ENCODE results near the gene TPMT.
A peak's percentile ranks its signal among the peaks of the same experiment; 100 is the strongest.
"Not testable (repeated sequence)": the region's sequence is repeated elsewhere in the genome, so short reads cannot be mapped to it uniquely, and the experiment has no call there.

Gene TPMT

GRCh38 chr6:18155150-18155863 is 430 bp upstream of the TPMT start, which contains the start of gene KDM1B:
KDM1B (plus strand) TSS chr6:18155422; CDS start chr6:18159896, 4,474 bp downstream.
- peak within 1 kb of the TSS; percentile 95 for H3K9ac ChIP-seq (ENCODE audit: low read length)
- DNase-seq (ENCODE audit: low read depth) = peak; percentile 99
- H3K9me3 ChIP-seq (ENCODE audit: control insufficient read depth, low read length) = no peaks in the 10 kb centered on the region

DNA sequence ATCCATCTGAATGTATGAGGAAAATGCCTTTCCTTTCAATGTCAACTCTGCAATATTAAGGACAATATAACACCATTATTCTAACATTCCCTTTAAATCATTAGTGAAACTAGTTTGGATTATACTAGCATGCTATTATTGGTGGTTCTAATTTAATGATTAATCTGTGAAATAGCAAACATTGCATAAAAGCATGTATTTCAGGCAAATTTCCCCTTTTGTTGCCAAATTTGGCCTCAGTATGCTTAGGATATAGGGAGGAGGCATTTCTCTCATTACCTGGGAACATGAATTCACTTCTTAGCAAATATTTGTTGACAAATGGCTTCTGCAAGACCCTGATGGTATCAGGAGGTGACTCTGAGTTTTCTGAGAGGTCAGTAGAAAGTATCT is 1.6 kb downstream of the TPMT start:
- no peaks in the 10 kb centered on the region for H3K9me3 ChIP-seq (ENCODE audit: control insufficient read depth, low read length)
- peaks cover 27% of the 10 kb centered on the region for H3K4me1 ChIP-seq (ENCODE audit: control insufficient read depth, insufficient read depth, low read length)
- no peaks in the 10 kb centered on the region for H3K36me3 ChIP-seq (ENCODE audit: control insufficient read depth, insufficient read depth, low read length, severe bottlenecking)
- no peaks in the 10 kb centered on the region for H3K27me3 ChIP-seq (replicated peaks; ENCODE audit: control insufficient read depth, insufficient read depth, low read length)
- peak overlapping the region; percentile 99 for H3K4me3 ChIP-seq (ENCODE audit: low read length)
- no peak overlapping the region for H3K9ac ChIP-seq (ENCODE audit: low read length)
- no peak for DNase-seq (ENCODE audit: low read depth)

More at GRCh38 chr6:18155150-18155863, 430 bp upstream of the TPMT start, which contains the start of gene KDM1B:
- Histone ChIP-seq H3K4me3 (ENCODE audit: low read length) (peak within 1 kb of the TSS; percentile 99), H3K27me3 (replicated peaks; ENCODE audit: control insufficient read depth, insufficient read depth, low read length) (no peaks in the 10 kb centered on the region), H3K4me1 (ENCODE audit: control insufficient read depth, insufficient read depth, low read length) (peaks cover 22% of the 10 kb centered on the region), H3K36me3 (ENCODE audit: control insufficient read depth, insufficient read depth, low read length, severe bottlenecking) (peaks cover 4% of the 10 kb centered on the region)

- H3K9me3 ChIP-seq (ENCODE audit: control insufficient read depth, low read length) = no peaks in the 10 kb centered on the region
- H3K4me1 ChIP-seq (ENCODE audit: control insufficient read depth, insufficient read depth, low read length) = peaks cover 42% of the 10 kb centered on the region
- no peak for DNase-seq (ENCODE audit: low read depth)
- H3K9ac ChIP-seq (ENCODE audit: low read length) = no peak overlapping the region
- no peak overlapping the region for H3K4me3 ChIP-seq (ENCODE audit: low read length)
- no peaks in the 10 kb centered on the region for H3K36me3 ChIP-seq (ENCODE audit: control insufficient read depth, insufficient read depth, low read length, severe bottlenecking)
- no peaks in the 10 kb centered on the region for H3K27me3 ChIP-seq (replicated peaks; ENCODE audit: control insufficient read depth, insufficient read depth, low read length)
These were observed 3.1 kb downstream of the TPMT start for GRCh38 chr6:18151801-18152200.

GRCh38 chr6:18151391-18151790 is 3.5 kb downstream of the TPMT start:
- not testable (repeated sequence) for H3K9ac ChIP-seq (ENCODE audit: low read length); H3K9me3 ChIP-seq (ENCODE audit: control insufficient read depth, low read length); H3K4me3 ChIP-seq (ENCODE audit: low read length); DNase-seq (ENCODE audit: low read depth); H3K27me3 ChIP-seq (replicated peaks; ENCODE audit: control insufficient read depth, insufficient read depth, low read length); H3K36me3 ChIP-seq (ENCODE audit: control insufficient read depth, insufficient read depth, low read length, severe bottlenecking)
- peaks cover 42% of the 10 kb centered on the region for H3K4me1 ChIP-seq (ENCODE audit: control insufficient read depth, insufficient read depth, low read length)

DNA sequence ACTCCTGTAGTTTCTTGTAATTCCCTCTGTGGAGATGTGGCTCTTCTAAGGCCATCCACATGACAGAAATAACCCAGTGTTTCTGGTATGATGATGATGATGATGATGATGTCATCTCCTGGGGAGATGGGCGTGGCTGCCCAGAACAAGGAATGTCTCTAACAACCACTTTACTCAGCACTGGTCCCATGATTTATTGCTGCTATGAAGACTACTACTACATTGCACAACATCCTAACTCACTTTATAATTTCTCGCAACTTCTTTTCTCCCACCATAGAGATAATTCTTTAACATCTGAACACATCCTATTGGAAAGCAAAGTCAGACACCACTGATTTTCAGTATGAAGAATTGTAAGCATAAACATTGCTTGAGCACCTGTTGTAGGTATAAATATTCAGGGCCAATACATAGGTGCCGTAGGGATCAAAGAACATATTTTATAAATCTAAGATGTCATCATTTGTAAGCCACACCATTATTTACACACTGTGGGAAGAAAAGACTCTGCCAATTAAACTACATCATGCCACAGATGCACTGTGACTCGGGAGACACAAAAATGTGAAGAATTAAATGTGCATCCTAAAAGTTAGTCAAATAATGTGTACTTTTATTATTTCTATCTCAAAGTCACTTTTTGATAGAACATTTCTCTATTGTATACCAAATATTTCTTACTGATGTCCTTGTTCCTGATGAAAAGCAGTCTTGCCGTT is 6.4 kb downstream of the TPMT start:
- Histone ChIP-seq H3K4me3 (ENCODE audit: low read length) (no peak overlapping the region), H3K4me1 (ENCODE audit: control insufficient read depth, insufficient read depth, low read length) (peaks cover 27% of the 10 kb centered on the region), H3K36me3 (ENCODE audit: control insufficient read depth, insufficient read depth, low read length, severe bottlenecking) (peaks cover 3% of the 10 kb centered on the region), H3K9me3 (ENCODE audit: control insufficient read depth, low read length) (no peaks in the 10 kb centered on the region), H3K9ac (ENCODE audit: low read length) (no peak overlapping the region), H3K27me3 (replicated peaks; ENCODE audit: control insufficient read depth, insufficient read depth, low read length) (no peaks in the 10 kb centered on the region)
- DNase-seq (ENCODE audit: low read depth) = peak; percentile 45

DNA sequence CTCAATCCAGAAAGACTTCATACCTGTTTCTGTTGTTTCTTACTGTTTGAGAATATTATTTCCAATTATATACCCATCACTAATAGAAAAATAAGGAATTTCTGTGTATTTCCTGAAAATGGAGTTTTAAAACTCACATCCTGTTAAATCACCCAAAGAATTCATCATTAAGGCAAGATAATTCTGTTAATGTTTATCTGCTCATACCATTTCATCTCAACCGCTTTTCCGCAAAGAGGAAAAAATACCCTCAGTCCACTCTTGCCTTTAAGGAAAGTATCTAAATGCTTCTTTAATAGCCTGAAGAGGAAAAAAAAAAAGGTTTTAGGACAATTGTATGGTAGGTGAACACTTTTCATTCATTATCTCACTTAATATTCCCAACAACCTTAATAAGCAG is 7.3 kb downstream of the TPMT start:
- DNase-seq (ENCODE audit: low read depth) = no peak
- Histone ChIP-seq H3K9ac (ENCODE audit: low read length) (no peak overlapping the region), H3K4me3 (ENCODE audit: low read length) (peak overlapping the region; percentile 12), H3K9me3 (ENCODE audit: control insufficient read depth, low read length) (no peaks in the 10 kb centered on the region), H3K4me1 (ENCODE audit: control insufficient read depth, insufficient read depth, low read length) (peaks cover 20% of the 10 kb centered on the region), H3K27me3 (replicated peaks; ENCODE audit: control insufficient read depth, insufficient read depth, low read length) (no peaks in the 10 kb centered on the region), H3K36me3 (ENCODE audit: control insufficient read depth, insufficient read depth, low read length, severe bottlenecking) (peaks cover 11% of the 10 kb centered on the region)

DNA sequence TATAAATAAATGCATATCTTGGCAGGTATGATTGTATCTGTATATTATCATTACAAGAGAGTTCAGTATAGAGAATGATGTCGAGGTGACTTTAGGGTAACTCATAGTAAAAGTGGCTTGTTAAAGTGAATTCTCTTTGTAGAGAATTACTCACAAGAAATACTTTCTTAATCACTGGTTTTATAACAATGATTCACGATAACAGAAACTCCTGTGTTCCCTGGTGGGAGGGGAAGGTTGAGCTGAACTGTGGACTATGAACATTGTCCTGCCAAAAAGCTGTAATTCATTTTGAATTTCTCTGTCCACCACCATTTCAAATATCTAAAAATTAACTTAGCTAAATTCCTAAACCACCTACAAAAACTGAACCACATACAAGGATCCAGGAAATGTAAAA is 7.7 kb downstream of the TPMT start:
- Histone ChIP-seq H3K4me3 (ENCODE audit: low read length) (peak overlapping the region; percentile 12), H3K9me3 (ENCODE audit: control insufficient read depth, low read length) (no peaks in the 10 kb centered on the region), H3K4me1 (ENCODE audit: control insufficient read depth, insufficient read depth, low read length) (peaks cover 20% of the 10 kb centered on the region), H3K9ac (ENCODE audit: low read length) (peak overlapping the region; percentile 13), H3K36me3 (ENCODE audit: control insufficient read depth, insufficient read depth, low read length, severe bottlenecking) (peaks cover 15% of the 10 kb centered on the region), H3K27me3 (replicated peaks; ENCODE audit: control insufficient read depth, insufficient read depth, low read length) (no peaks in the 10 kb centered on the region)
- DNase-seq (ENCODE audit: low read depth) = peak; percentile 37

DNA sequence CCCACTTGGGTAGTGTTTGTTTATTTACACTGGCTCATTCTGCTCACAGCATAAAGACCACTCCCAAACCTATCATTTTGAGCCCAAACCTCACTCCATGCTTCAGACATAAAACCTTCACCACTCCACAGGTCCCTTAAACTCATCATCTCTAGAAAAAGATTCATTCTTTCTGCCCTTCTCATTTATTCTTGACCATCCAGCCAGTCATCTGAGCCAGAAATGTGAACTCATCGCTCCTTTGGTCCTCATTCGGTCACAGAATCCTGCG is 12.4 kb downstream of the TPMT start:
- Histone ChIP-seq H3K4me3 (ENCODE audit: low read length) (no peak overlapping the region), H3K9me3 (ENCODE audit: control insufficient read depth, low read length) (no peaks in the 10 kb centered on the region), H3K9ac (ENCODE audit: low read length) (no peak overlapping the region), H3K27me3 (replicated peaks; ENCODE audit: control insufficient read depth, insufficient read depth, low read length) (no peaks in the 10 kb centered on the region), H3K4me1 (ENCODE audit: control insufficient read depth, insufficient read depth, low read length) (peaks cover 8% of the 10 kb centered on the region), H3K36me3 (ENCODE audit: control insufficient read depth, insufficient read depth, low read length, severe bottlenecking) (peaks cover 28% of the 10 kb centered on the region)
- no peak for DNase-seq (ENCODE audit: low read depth)

DNA sequence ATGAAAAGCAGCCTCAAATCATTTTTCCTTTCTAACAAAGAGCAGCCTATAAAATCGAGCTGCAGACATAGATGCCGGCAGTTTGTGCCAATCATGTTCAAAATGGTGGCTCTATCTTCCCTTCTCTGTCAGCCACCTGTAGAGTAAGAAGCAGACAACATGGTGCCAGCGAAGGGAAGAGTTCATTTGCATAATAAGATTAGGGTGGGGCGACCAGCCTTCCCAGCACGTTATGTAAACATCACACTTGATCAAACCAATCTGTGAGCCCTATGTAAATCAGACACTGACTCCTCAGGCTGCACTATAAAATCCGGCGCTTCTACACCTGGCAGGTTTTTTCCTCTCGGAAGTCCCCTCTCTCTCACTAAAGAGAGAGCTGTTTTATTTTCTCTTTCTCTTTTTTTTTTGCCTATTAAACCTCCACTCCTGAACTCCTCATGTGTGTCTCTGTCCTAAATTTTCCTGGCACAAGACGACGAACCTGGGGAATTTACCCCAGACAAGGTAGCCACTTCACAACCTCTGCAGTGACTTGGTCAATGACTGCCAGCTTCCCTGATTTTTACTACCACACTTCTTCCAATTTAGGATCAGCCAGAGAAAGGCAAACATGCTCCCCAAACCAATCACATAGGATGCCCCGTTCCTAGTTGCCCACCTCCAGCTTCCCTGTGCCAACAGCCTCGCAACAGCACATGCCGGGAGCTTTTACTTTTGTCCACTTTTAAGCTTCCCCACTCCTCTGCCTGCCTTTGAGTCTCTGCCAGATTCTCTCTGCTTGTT is 12.9 kb downstream of the TPMT start:
- Histone ChIP-seq H3K4me3 (ENCODE audit: low read length) (no peak overlapping the region), H3K9me3 (ENCODE audit: control insufficient read depth, low read length) (no peaks in the 10 kb centered on the region), H3K36me3 (ENCODE audit: control insufficient read depth, insufficient read depth, low read length, severe bottlenecking) (peaks cover 28% of the 10 kb centered on the region), H3K27me3 (replicated peaks; ENCODE audit: control insufficient read depth, insufficient read depth, low read length) (no peaks in the 10 kb centered on the region), H3K4me1 (ENCODE audit: control insufficient read depth, insufficient read depth, low read length) (peaks cover 2% of the 10 kb centered on the region), H3K9ac (ENCODE audit: low read length) (no peak overlapping the region)
- no peak for DNase-seq (ENCODE audit: low read depth)

DNA sequence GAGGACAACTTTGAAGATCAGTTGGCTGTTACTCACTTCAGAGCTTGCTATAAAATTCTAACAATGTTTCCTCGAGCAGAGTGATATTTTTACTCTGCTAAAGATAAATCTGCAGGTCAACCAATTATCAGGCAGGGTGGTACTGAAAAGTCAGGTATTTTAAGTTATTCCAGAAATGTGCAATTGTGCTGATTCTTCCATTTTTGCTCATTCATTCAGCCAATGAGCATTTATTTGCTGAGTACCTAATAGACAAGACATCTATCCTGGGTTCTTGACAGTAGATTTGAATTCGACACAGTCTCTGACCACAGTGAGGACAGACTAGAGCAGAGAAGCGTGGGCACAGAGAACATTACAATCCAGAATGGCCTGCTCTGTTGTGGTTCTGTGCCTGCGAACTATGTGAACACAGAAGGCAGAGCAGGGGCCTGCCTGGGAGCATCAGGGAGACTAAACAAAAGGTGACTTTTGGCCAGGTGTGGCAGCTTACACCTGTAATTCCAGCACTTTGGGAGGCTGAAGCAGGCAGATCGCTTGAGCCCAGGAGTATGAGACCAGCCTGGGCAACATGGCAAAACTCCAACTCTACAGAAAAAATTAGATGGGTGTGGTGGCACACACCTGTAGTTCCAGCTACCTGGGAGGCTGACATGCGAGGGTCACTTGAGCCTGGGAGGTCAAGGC is 14.8 kb downstream of the TPMT start:
- H3K9me3 ChIP-seq (ENCODE audit: control insufficient read depth, low read length) = no peaks in the 10 kb centered on the region
- H3K4me3 ChIP-seq (ENCODE audit: low read length) = no peak overlapping the region
- no peak for DNase-seq (ENCODE audit: low read depth)
- H3K9ac ChIP-seq (ENCODE audit: low read length) = no peak overlapping the region
- H3K4me1 ChIP-seq (ENCODE audit: control insufficient read depth, insufficient read depth, low read length) = no peaks in the 10 kb centered on the region
- no peaks in the 10 kb centered on the region for H3K27me3 ChIP-seq (replicated peaks; ENCODE audit: control insufficient read depth, insufficient read depth, low read length)
- H3K36me3 ChIP-seq (ENCODE audit: control insufficient read depth, insufficient read depth, low read length, severe bottlenecking) = peaks cover 34% of the 10 kb centered on the region

DNA sequence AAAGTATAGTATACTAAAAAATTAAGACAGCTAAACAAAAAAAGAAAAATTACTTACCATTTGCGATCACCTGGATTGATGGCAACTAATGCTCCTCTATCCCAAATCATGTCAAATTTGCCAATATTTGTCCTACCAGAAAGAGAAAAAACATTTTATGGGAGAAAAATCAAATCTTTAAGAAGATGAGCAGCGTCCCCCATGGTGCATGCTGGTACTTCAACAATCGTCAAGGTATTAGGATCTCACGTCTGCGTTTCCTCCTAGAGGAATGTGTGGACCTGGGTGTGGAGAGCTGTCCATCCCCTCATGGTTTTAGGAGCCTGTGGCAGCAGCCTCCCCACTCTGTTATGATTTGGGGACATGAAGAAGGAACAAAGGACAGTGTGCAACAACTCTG is 16.0 kb downstream of the TPMT start:
- Histone ChIP-seq H3K4me1 (ENCODE audit: control insufficient read depth, insufficient read depth, low read length) (no peaks in the 10 kb centered on the region), H3K4me3 (ENCODE audit: low read length) (no peak overlapping the region), H3K9ac (ENCODE audit: low read length) (no peak overlapping the region), H3K9me3 (ENCODE audit: control insufficient read depth, low read length) (no peaks in the 10 kb centered on the region), H3K27me3 (replicated peaks; ENCODE audit: control insufficient read depth, insufficient read depth, low read length) (no peaks in the 10 kb centered on the region), H3K36me3 (ENCODE audit: control insufficient read depth, insufficient read depth, low read length, severe bottlenecking) (peaks cover 34% of the 10 kb centered on the region)
- no peak for DNase-seq (ENCODE audit: low read depth)
